ENCODE measurements around the gene DENND1B. TPM values are rescaled to one million over a fixed set of nuclear protein-coding genes. Genes with fewer than 3 reads are reported as not detected.

DENND1B gene
- total and polyA plus RNA-seq, 2 of the 13 experiments (the other 11 are each of a cell fraction or from before 2014, with no cell fraction given), result 2.6 to 5.7 TPM

- no peak overlapping the region for H3K4me2 ChIP-seq (ENCODE audit: low read depth, low read length)
- in situ Hi-C loops (cut with HindIII; ENCODE audit: extremely low pct_ligation_motif_present, low pct_unique_long_range_greater_than_20kb), result no loop called here
- no peak for DNase-seq (ENCODE audit: low spot score)
- no peaks in the 10 kb centered on the region for H4K20me1 ChIP-seq (ENCODE audit: insufficient read depth, low read length)
- no peaks in the 10 kb centered on the region for H3K79me2 ChIP-seq (ENCODE audit: insufficient read depth, low read length)
- H3K27me3 ChIP-seq (ENCODE audit: control insufficient read depth in 1 of 2, insufficient read depth in 2 of 2, low read length in 2 of 2), result no peaks in the 10 kb centered on the region
- no peak for FAIRE-seq
- H3K9ac ChIP-seq (ENCODE audit: insufficient read depth, low read depth, low read length), result no peak overlapping the region
- ChIA-PET POLR2A (no interaction called here), CTCF (ENCODE audit: low intra/inter-chr PET ratio, low total read pairs) (no interaction called here)
- peaks cover 13% of the 10 kb centered on the region for H3K4me1 ChIP-seq (ENCODE audit: insufficient read depth, low read length)
- intact Hi-C loops (cut with micrococcal nuclease; ENCODE audit: unreplicated experiment), result no loop called here
- BruUV-seq (replicated peaks), result no TSS peak
- no peak overlapping the region for H2AFZ ChIP-seq (ENCODE audit: low read length)
- no peaks in the 10 kb centered on the region for H3K9me3 ChIP-seq (ENCODE audit: low read length)
- no peaks in the 10 kb centered on the region for H3K36me3 ChIP-seq (replicated peaks in 1 of 2; ENCODE audit: control insufficient read depth in 1 of 2, insufficient read depth in 2 of 2, low read length in 2 of 2)
- no peak overlapping the region for H3K4me3 ChIP-seq (replicated peaks in 1 of 3; ENCODE audit: insufficient read depth in 1 of 3, low read depth in 2 of 3, low read length in 3 of 3)
- no peak overlapping the region for H3K27ac ChIP-seq (ENCODE audit: extremely low read length, insufficient read depth, low read length)
- TF ChIP-seq ADNP (CRISPR knock-in tag; IDR thresholded peaks at IDR 0.05), result no peak
- no peak for TF ChIP-seq ATAD3A (CRISPR knock-in tag; IDR thresholded peaks at IDR 0.05)
- TF ChIP-seq SIX1 (CRISPR knock-in tag; IDR thresholded peaks at IDR 0.05; ENCODE audit: borderline replicate concordance), result no peak
- no peak for TF ChIP-seq ZNF431 (CRISPR knock-in tag; IDR thresholded peaks at IDR 0.05; ENCODE audit: borderline replicate concordance, low read depth)
- no peak for TF ChIP-seq HMG20B (CRISPR knock-in tag; conservative IDR thresholded peaks at IDR 0.05)
- TF ChIP-seq TFE3 (CRISPR knock-in tag; IDR thresholded peaks at IDR 0.05), result no peak
- no peak for TF ChIP-seq MTA1 (CRISPR knock-in tag; IDR thresholded peaks at IDR 0.05; ENCODE audit: borderline replicate concordance)
- TF ChIP-seq SPEN (CRISPR knock-in tag; IDR thresholded peaks at IDR 0.05; ENCODE audit: low read depth), result no peak
- no peak for TF ChIP-seq ZNF724P (CRISPR knock-in tag; IDR thresholded peaks at IDR 0.05; ENCODE audit: borderline replicate concordance)
- no peak for TF ChIP-seq MEF2D (CRISPR knock-in tag; IDR thresholded peaks at IDR 0.05)
- no peak for TF ChIP-seq ARID3A (IDR thresholded peaks at IDR 0.05; ENCODE audit: low read depth, low read length)
- no peak for TF ChIP-seq ZBTB14 (CRISPR knock-in tag; IDR thresholded peaks at IDR 0.05)
- no peak for TF ChIP-seq ARHGAP35 (CRISPR knock-in tag; IDR thresholded peaks at IDR 0.05; ENCODE audit: borderline replicate concordance)
- TF ChIP-seq ZNF570 (CRISPR knock-in tag; IDR thresholded peaks at IDR 0.05; ENCODE audit: borderline replicate concordance), result no peak
- TF ChIP-seq ZNF75D (CRISPR knock-in tag; IDR thresholded peaks at IDR 0.05; ENCODE audit: borderline replicate concordance), result no peak
- TF ChIP-seq GATAD2A (CRISPR knock-in tag; IDR thresholded peaks at IDR 0.05), result no peak
- no peak for TF ChIP-seq PBX3 (CRISPR knock-in tag; IDR thresholded peaks at IDR 0.05; ENCODE audit: borderline replicate concordance)
- no peak for TF ChIP-seq IKZF4 (CRISPR knock-in tag; IDR thresholded peaks at IDR 0.05; ENCODE audit: borderline replicate concordance, low read depth, not compliant biosample characterization)
- no peak for TF ChIP-seq DNMT3B (CRISPR knock-in tag; conservative IDR thresholded peaks at IDR 0.05)
- no peak for TF ChIP-seq ZNF773 (CRISPR knock-in tag; IDR thresholded peaks at IDR 0.05; ENCODE audit: borderline replicate concordance)
- no peak for ATAC-seq
- WGBS (ENCODE audit: low lambda C conversion rate), result 97% methylated on average over 2 of the region's 2 CpGs
These were observed 78.9 kb downstream of the DENND1B start for GRCh38 chr1:197696372-197696771.
